ENCODE data around the gene ADAM11. TPM values are rescaled to one million over a fixed set of nuclear protein-coding genes. Genes with fewer than 3 reads are reported as not detected.

The ADAM11 gene
- total RNA-seq, 1 donor from 2014 or later, result 0.52 TPM

- Histone ChIP-seq H3K9me3 (ENCODE audit: control insufficient read depth in 3 of 3, low read length in 3 of 3) (no peaks in the 10 kb centered on the region), H3K9ac (ENCODE audit: low read depth in 1 of 3, low read length in 3 of 3) (peak overlapping the region in 2 of 3 donors; percentile 33 to 50), H3K27ac (ENCODE audit: low read depth, low read length) (no peak overlapping the region), H3K4me3 (ENCODE audit: low read length in 3 of 3) (peak overlapping the region; percentile 23 to 49 (median 41)), H3K27me3 (ENCODE audit: control insufficient read depth in 3 of 3, insufficient read depth in 3 of 3, low read length in 3 of 3) (peaks cover 40 to 59% (median 55%) of the 10 kb centered on the region in 3 donors), H3K36me3 (ENCODE audit: control insufficient read depth in 3 of 3, insufficient read depth in 3 of 3, low read length in 3 of 3) (no peaks in the 10 kb centered on the region), H3K4me1 (ENCODE audit: control insufficient read depth in 3 of 3, insufficient read depth in 3 of 3, low read length in 3 of 3) (peaks cover 0 to 4% (median 4%) of the 10 kb centered on the region in 3 donors)
These were observed 71.8 kb downstream of the ADAM11 start for GRCh38 chr17:44830359-44831288.

- H3K36me3 ChIP-seq (ENCODE audit: control insufficient read depth in 3 of 3, insufficient read depth in 3 of 3, low read length in 3 of 3), result no peaks in the 10 kb centered on the region
- peaks cover 36 to 54% (median 50%) of the 10 kb centered on the region in 3 donors for H3K27me3 ChIP-seq (ENCODE audit: control insufficient read depth in 3 of 3, insufficient read depth in 3 of 3, low read length in 3 of 3)
- H3K27ac ChIP-seq (ENCODE audit: low read depth, low read length), result no peak overlapping the region
- peak overlapping the region in 1 of 3 donors; percentile 7 for H3K4me3 ChIP-seq (ENCODE audit: low read length in 3 of 3)
- H3K9me3 ChIP-seq (ENCODE audit: control insufficient read depth in 3 of 3, low read length in 3 of 3), result no peaks in the 10 kb centered on the region
- peaks cover 0 to 4% (median 4%) of the 10 kb centered on the region in 3 donors for H3K4me1 ChIP-seq (ENCODE audit: control insufficient read depth in 3 of 3, insufficient read depth in 3 of 3, low read length in 3 of 3)
- no peak overlapping the region for H3K9ac ChIP-seq (ENCODE audit: low read depth in 1 of 3, low read length in 3 of 3)
These were observed 72.6 kb downstream of the ADAM11 start for GRCh38 chr17:44831371-44831770.

Small RNAs within 50 kb of the gene (small RNA-seq; reads per million reads assigned to genes)
- gene RN7SL819P, result not detected

Other genes with a start within 250 kb of the ADAM11 start
- gene FZD2, start 201.5 kb upstream of the ADAM11 start, total RNA-seq, result 8.9 TPM
- gene MEIOC, start 102.5 kb upstream of the ADAM11 start, total RNA-seq, result 0.52 TPM
- 29.7 TPM for gene CCDC43, start 69.2 kb upstream of the ADAM11 start, total RNA-seq
- 2.6 TPM for gene DBF4B, start 50.3 kb upstream of the ADAM11 start, total RNA-seq
- 24.5 TPM for gene GJC1, start 71.3 kb downstream of the ADAM11 start, total RNA-seq
- 8.9 TPM for gene HIGD1B, start 88.9 kb downstream of the ADAM11 start, total RNA-seq
- gene EFTUD2, start 140.5 kb downstream of the ADAM11 start, total RNA-seq, result 79.3 TPM
- gene GFAP, start 156.5 kb downstream of the ADAM11 start, total RNA-seq, result 2.1 TPM
- gene KIF18B, start 188.8 kb downstream of the ADAM11 start, total RNA-seq, result 1.0 TPM
- gene C1QL1, start 209.3 kb downstream of the ADAM11 start, total RNA-seq, result 1.0 TPM